Endometrial microvascular endothelial cells (primary cell): ENCODE results near the gene TMEM144. TPM values are rescaled to one million over a fixed set of nuclear protein-coding genes. Genes with fewer than 3 reads are reported as not detected.

Source experiments
- in situ Hi-C: cut with HindIII; loops from 2 replicates; pipeline ENCODE4 v1.10.0; 2017; ENCODE audit warnings: low sequenced_read_pairs, low pct_unique_long_range_greater_than_20kb; ENCODE audit errors: inconsistent ontology term
- total RNA-seq: library from RNA; depleted of rRNA; stranded (reverse); fragments of >200 nt; gene quantifications from one replicate; pipeline ENCODE4 v1.2.3, GENCODE V29; 2015; ENCODE audit errors: inconsistent ontology term

Gene TMEM144
- total RNA-seq, 1 donor from 2014 or later: 2.1 TPM

DNA sequence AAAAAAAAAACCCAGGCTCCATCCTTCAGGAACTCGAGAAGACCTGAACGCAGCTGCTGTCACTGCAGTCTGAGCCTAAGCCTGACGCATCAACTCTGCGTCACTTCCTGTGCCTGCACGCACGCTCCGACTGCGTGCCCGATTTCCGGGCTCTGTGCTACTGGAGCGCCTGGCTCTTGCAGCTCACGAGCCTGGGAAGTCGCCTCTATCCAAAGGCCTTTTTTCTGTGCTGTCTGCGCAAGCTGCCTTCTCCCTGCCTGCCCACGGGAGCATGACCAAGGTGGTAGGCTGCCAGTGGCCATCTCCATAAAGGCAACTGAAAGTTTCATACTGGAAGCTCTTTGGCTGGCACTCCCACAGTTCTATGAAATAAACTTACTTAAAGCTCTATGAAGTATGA, 27.6 kb upstream of the TMEM144 start:
- in situ Hi-C loops: no loop called here

DNA sequence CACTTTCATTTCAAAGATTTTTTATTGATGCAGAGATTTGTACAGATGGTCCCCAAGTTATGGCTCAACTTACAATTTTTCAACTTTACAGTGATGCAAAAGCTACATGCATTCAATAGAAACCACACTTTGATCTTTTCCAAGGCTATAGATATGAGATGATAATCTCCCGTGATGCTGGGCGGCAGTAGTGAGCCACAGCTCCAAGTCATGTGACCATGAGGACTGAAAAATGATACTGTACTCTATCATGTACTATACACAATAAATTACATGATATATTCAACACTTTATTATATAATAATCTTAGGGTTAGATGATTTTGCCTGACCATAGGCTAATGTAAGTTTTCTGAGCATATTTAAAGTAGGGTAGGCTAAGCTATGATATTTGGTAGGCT, 23.5 kb upstream of the TMEM144 start:
- in situ Hi-C loops: no loop called here

DNA sequence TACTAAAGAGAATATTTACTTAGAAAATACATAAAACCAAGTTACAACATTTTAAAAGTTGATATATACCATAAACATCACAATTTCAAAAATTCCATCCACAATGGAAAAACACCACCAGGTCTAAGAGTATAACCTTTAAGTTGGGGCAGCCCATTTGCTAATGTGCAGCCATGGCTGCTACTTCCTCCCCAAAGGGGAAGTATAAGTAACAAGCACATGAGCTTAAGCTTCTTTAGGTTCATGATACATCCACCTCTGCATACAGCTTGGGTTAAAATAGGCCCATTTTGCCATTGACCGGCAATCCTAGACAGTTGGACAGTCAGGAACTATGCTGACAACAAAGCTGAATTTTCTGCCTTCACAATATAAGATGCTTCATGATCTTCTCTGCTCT, 20.9 kb upstream of the TMEM144 start:
- in situ Hi-C loops: no loop called here

DNA sequence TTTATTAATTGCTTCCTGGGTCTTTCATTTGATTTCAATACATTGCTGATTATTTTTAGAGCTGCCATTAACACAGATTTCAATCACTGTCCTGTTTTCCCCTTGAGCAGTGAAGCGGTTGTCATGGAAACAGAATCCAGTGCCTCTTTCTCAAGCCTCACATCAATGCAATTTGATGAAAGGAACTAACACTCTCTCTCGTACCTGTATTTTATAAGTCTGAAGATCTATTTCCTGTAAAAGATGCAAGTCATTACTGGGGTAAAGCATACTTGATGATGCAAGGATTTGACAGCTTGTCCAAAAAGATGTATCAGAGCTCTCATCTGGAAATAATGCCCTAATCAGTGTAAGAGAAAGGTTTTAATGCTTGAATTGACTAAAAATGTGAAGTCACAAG, 19.6 kb upstream of the TMEM144 start:
- in situ Hi-C loops: no loop called here

DNA sequence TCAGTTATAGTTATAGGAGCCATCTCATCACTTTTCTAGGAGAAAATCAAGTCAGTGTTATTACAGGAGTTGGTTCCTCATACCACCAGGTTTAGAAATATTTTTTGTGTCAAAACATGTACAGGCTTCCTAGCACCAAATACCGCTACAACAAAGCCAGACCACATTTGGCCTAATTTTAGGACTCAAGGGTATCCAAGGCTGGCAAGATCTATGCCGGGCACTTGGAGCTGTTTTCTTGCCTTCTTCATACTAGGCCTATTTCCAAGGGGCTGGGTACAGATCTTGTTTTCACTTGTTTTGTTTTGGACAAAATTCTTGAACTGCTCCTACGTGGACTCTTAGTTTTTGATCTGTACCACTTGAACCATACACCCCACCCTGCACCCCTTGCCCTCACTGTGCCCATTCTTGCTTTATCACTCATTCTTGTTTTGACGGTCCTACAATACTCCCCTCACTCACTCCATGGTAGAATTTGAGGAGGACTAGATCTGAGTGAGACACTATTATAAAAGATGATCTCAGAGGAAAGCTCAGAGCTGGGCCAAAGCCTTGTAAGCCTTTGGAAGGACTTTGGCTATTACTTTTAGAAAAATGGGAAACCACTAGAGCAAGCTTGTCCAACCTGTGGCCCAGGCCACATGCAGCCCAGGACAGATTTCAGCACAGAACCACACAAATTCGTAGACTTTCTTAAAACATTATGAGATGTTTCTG, 17.7 kb upstream of the TMEM144 start:
- in situ Hi-C loops: no loop called here

DNA sequence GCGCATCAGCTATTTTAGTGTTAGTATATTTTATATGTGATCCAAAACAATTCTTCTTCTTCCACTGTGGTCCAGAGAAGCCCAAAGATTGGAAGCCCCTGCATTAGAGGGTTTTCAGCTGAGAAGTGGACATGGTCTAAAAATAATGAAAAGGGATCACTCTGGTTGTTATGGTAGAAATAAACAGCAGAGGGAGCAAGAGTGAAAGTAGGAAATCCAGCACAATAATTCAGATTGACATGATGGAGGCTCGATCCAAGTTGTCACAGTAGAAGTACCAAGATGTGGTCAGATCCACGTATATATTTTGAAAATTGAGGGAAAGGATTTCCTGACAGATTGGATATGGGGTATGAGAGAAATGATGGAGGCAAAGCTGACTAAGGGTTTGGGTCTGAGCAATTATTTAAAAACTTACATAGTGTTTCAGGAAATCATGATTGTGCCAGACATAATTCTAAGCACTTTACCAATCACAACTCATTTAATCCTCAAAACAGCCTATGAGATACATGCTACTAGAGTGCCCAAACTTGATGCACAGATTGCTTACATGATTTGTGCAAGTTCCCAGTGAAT, 17.0 kb upstream of the TMEM144 start:
- in situ Hi-C loops: no loop called here

DNA sequence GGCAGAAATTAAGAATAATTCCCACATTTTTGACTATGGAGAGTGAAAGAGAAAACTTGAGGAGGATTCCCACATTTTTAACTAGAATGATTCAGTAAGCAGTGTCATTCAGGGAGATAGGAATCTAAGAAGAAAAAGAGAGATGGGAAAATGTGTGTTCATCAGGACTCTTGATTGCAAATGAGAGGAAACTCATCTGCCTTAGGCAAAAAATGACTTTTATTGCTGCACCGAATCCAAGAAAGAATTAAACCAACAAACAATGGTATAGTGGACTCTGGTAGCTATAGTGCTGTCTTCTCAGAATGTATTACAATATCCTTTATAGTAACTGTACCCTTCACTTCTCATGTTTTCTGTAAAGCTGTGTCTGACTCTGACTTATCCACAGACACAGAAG, 15.0 kb upstream of the TMEM144 start:
- in situ Hi-C loops: no loop called here

GRCh38 chr4:158197194-158197776, 13.0 kb upstream of the TMEM144 start:
- in situ Hi-C loops: no loop called here

GRCh38 chr4:158200214-158200613, 10.1 kb upstream of the TMEM144 start:
- in situ Hi-C loops: no loop called here

DNA sequence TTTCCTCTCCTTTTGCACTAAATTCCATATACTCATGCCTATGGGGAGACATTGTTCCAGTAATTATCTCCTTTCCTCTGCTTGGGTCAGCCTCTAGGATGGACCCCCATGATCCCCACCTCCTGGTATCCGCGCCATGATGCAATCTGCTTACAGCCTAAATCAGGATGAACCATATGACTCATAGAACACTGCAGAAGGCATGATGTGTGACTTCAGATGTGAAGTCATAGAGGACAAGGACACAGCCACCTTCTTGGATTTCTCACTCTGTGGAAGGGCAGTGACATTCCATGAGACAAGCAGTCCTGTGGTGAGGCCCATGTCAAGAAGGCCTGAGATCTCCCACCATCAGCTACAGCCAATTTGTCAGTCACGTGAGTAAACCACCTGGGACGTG, 9.0 kb upstream of the TMEM144 start:
- in situ Hi-C loops: no loop called here

- in situ Hi-C loops: no loop called here
Observed at GRCh38 chr4:158201876-158202275, 8.4 kb upstream of the TMEM144 start.

DNA sequence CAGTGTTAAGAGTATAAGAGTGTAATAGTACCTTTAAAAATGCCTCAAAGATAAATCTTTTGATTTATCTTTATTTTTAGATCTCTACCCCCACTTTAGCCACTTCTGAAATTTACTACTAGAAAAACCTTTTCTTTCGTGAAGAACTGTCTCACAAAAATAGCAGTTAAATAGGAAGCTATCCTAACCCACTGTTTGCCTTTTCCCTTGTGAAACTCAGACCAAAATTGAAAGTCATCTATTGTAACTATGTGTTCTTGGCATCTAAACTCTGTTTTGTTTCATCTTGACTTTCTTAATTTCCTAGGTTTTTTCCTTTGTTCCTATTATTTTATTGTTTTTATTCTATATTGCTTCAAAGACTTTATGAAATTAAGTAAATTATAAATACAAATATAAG, 7.8 kb upstream of the TMEM144 start:
- in situ Hi-C loops: no loop called here

GRCh38 chr4:158203436-158203835, 6.8 kb upstream of the TMEM144 start:
- in situ Hi-C loops: no loop called here

- in situ Hi-C loops: no loop called here
Observed at GRCh38 chr4:158203929-158204328, 6.4 kb upstream of the TMEM144 start.

DNA sequence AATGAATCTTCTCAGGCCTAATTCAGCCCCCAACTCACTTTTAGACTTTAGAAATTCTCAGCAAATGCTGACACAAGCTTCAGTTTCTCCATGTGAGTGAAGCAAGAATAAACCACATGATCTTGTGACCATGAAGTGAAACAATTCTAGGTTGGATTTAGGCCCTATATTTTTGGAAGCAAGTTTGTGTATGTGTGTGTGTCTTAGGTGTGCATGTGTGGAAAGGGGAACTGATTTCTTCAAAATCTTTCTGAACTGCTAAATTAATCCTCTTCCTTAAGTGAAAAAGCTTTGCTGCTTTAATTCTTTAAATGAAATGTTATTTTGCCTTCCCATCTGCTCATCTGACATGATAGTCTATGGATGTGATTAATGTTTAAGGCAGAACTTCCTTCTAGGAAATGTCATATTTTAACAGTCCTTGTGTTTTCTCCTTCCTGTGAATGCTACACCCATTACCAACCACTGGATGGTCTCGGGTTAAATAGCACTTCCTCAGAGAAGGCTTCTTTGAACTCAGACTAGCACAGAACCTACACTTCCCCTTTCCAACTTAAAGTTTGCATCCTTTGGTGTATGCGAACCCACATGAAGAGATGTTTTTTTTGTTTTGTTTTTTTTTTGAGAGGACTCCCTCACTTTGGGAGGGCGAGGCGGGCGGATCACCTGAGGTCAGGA, 1.2 kb upstream of the TMEM144 start:
- in situ Hi-C loops: no loop called here

DNA sequence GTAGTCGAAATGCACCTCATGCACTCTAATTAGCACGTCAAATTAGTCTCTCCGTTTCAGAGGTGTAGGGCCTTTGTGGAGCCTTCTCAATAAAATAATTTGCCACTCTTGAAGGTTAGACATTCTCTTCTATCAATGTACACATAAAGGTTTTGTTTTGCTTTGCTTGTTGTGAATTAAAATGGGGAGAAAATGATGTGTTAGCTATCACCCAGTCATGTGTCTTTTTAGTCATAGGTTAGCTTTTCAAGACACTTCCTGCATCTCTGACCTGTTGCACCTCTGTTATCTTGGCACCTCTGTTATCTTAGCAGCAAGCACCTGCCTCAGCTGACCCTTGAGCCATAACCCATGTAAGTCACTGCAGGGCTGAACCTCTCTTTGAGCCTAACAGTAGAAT, 936 bp downstream of the TMEM144 start:
- in situ Hi-C loops: no loop called here

DNA sequence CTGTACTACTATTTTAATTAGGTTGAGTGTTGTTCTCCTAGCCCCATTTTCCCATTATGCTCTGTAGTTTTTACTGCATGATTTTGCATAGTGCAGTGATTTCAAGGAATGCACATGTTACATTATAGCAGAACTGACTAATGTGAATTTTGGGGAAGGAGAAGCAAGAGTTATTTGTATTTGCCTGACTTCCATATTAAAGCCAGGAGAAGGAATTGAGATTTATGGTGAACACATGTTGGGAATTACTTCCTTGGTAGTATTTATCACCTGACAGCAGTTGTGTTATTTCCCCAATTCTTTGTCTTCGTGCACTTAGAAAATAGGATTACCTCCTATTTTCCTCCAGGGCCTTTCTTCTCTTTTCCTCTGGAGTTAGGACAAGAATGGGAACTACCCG, 3.2 kb downstream of the TMEM144 start:
- in situ Hi-C loops: no loop called here

DNA sequence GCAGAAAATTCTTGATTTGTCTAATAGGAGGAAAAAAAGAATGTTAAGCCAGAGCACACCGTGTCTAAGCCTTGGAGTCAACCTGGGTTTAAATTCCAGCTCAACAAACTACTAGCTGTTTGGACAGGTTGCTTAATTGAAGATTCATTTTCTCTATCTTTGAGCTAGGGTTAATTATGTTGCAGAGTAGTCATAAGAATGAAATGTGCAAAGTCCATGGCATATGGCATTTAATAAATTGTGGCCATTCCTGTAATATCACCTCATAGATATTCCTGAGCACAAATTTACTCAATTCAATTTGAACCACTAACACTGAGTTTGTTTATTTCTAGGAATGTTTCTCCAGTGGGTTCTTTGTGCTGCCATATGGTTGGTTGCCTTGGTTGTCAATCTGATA, 4.6 kb downstream of the TMEM144 start:
- in situ Hi-C loops: no loop called here

DNA sequence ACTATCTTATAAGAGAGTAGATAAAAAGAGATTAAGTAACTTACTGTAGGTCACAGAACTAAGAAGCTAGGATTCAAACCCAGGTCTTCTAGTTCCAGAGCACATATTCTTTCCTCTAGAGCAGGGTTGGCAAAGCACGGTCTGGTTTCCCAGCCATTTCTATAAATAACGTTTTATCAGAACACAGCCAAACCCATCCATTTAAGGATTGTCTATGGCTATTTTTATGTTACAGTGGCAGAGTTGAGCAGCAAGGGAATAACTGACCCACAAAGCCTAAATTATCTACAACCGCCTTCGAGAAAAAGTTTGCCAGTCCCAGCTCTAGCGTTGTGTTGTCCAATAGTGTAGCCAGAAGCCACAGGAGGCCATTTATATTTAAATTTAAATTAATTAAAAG, 7.5 kb downstream of the TMEM144 start:
- in situ Hi-C loops: no loop called here

DNA sequence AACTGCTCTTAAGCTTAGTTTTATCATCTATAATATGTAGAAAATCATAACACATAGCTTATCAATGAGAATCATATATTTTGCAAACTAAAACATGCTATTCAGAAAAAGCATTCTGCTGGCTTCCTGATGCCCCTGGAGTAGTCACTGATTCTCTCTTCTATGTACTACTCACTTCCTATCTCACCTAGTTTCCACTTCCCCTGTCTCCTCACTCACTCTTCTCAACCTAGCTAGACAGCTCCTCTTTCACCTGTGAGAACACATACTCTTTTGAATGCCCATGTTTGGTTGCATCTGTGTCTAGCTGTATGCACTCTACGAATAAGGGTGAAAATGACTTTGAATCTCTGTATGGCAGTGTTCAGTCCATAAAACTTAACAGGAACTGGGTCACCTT, 9.3 kb downstream of the TMEM144 start:
- in situ Hi-C loops: no loop called here
